GM12878 (cell line): ENCODE data around the gene KRTAP1-1. TPM values are rescaled to one million over a fixed set of nuclear protein-coding genes. Genes with fewer than 3 reads are reported as not detected.

Source experiments
- ATAC-seq: fragments of 200-7000 bp; cut with Tn5 transposase; 3 replicates; pipeline ENCODE4 v1.9.1; 2020; ENCODE audit warnings: mild to moderate bottlenecking, moderate library complexity
- BruUV-seq: library from RNA; stranded (reverse); fragments of 400-500 nt; replicated peaks from 2 replicates; lab custom pipeline; 2021; lab: Mats Ljungman, UMichigan
- CTCF ChIA-PET: fragments of 300-600 bp; sonication (Branson Sonifier 250); formaldehyde crosslinking; extraction: SDS; loops from one replicate; lab custom pipeline; 2021; ENCODE audit warnings: inconsistent platforms; lab: Yijun Ruan, JAX
- POLR2A ChIA-PET: fragments of 350-600 bp; formaldehyde crosslinking; extraction: SDS; loops from one replicate; lab custom pipeline; 2021; ENCODE audit warnings: inconsistent platforms; lab: Charles Lee
- RAD21 ChIA-PET: fragments of 300-600 bp; sonication (Branson Sonifier 250); formaldehyde crosslinking; loops from one replicate; lab custom pipeline; 2023; ENCODE audit warnings: antibody characterized with exemption; ENCODE audit not compliant: unreplicated experiment; lab: Charles Lee
- SMC1A ChIA-PET: fragments of 300-600 bp; sonication (Branson Sonifier 250); formaldehyde crosslinking; loops from one replicate; lab custom pipeline; 2023; ENCODE audit not compliant: unreplicated experiment, uncharacterized antibody; lab: Charles Lee
- DNase-seq: peaks from one replicate; pipeline ENCODE4 v3.0.0-alpha.2; 2011; ENCODE audit warnings: low read depth, low spot score
- FAIRE-seq: peaks from 3 replicates; lab custom pipeline; 2011; peaks lifted over from hg19 to GRCh38; lab: Jason Lieb, UNC
- H2AFZ ChIP-seq: 2 replicates; pipeline ENCODE4 v1.6.0; 2011; ENCODE audit warnings: low read depth, low read length, control low read depth; ENCODE audit not compliant: control insufficient read depth
- H3K27ac ChIP-seq: 2 replicates; pipeline ENCODE4 v1.5.1; 2011; ENCODE audit warnings: control low read depth; ENCODE audit not compliant: control insufficient read depth, insufficient read depth
- H3K27me3 ChIP-seq, 2 experiments: replicated peaks in 1 of 2; 2 replicates each; pipeline versions ENCODE4 v1.6.0 to v1.6.1; 2011; ENCODE audit warnings: low read length in 1 of 2; ENCODE audit not compliant: control insufficient read depth in 2 of 2, insufficient read depth in 2 of 2
- H3K36me3 ChIP-seq, 2 experiments: 2 replicates each; pipeline ENCODE4 v1.5.1; 2011; ENCODE audit warnings: low read length in 1 of 2; ENCODE audit not compliant: control insufficient read depth in 2 of 2, insufficient read depth in 2 of 2
- H3K4me1 ChIP-seq: 2 replicates; pipeline ENCODE4 v1.6.1; 2011; ENCODE audit warnings: mild to moderate bottlenecking, low read length, moderate library complexity, mixed read lengths; ENCODE audit not compliant: control insufficient read depth, insufficient read depth
- H3K4me2 ChIP-seq: 2 replicates; pipeline ENCODE4 v1.6.0; 2011; ENCODE audit warnings: control low read depth; ENCODE audit not compliant: control insufficient read depth, insufficient read depth
- H3K4me3 ChIP-seq: fragments of 200-600 bp; sonication (generic); 2 replicates; pipeline ENCODE4 v1.5.1; 2016
- H3K79me2 ChIP-seq: 2 replicates; pipeline ENCODE4 v1.6.0; 2011; ENCODE audit warnings: low read length; ENCODE audit not compliant: control insufficient read depth, insufficient read depth
- H3K9ac ChIP-seq: 2 replicates; pipeline ENCODE4 v1.8.0; 2011; ENCODE audit warnings: low read length, control low read depth, mixed read lengths; ENCODE audit not compliant: control insufficient read depth, insufficient read depth
- H3K9me3 ChIP-seq: replicated peaks from 3 replicates; pipeline ENCODE4 v1.5.1; 2011; ENCODE audit warnings: mild to moderate bottlenecking, low read length; ENCODE audit not compliant: control insufficient read depth, insufficient read depth
- H4K20me1 ChIP-seq: 2 replicates; pipeline ENCODE4 v1.6.0; 2011; ENCODE audit not compliant: control insufficient read depth, insufficient read depth
- ASH2L ChIP-seq: fragments of 300-600, 200-600 bp; sonication (generic); IDR thresholded peaks from 2 replicates; pipeline ENCODE4 v1.6.1; 2017; ENCODE audit warnings: low read depth, mild to moderate bottlenecking, borderline replicate concordance
- ATF7 ChIP-seq: fragments of 450-650 bp; IDR thresholded peaks from 2 replicates; pipeline ENCODE4 v1.6.1; 2016; ENCODE audit warnings: low read depth, mild to moderate bottlenecking
- MEF2B ChIP-seq: fragments of 450-650 bp; IDR thresholded peaks from 2 replicates; pipeline ENCODE4 v1.6.1; 2018; ENCODE audit warnings: mild to moderate bottlenecking, moderate library complexity; ENCODE audit not compliant: partially characterized antibody, poor library complexity, severe bottlenecking
- NR2C1 ChIP-seq: fragments of 450-650 bp; IDR thresholded peaks from 2 replicates; pipeline ENCODE4 v1.6.1; 2017; ENCODE audit warnings: antibody characterized with exemption, mild to moderate bottlenecking, moderate library complexity
- NR2F1 ChIP-seq: fragments of 450-650 bp; conservative IDR thresholded peaks from 2 replicates; pipeline ENCODE4 v1.6.1; 2017; ENCODE audit warnings: mild to moderate bottlenecking
- POLR2AphosphoS5 ChIP-seq: IDR thresholded peaks from 2 replicates; pipeline ENCODE4 v1.6.1; 2011; ENCODE audit warnings: mild to moderate bottlenecking, low read length, inconsistent platforms
- PRDM15 ChIP-seq: fragments of 450-650 bp; formaldehyde crosslinking; IDR thresholded peaks from 2 replicates; pipeline ENCODE4 v1.4.0; 2020; ENCODE audit warnings: mild to moderate bottlenecking, moderate library complexity
- RCOR1 ChIP-seq: conservative IDR thresholded peaks from 2 replicates; pipeline ENCODE4 v1.6.1; 2012; ENCODE audit warnings: low read depth, low read length, improper control_type of control experiment
- SIN3A ChIP-seq: IDR thresholded peaks from 2 replicates; pipeline ENCODE4 v1.6.1; 2012; ENCODE audit warnings: low read depth, low read length, improper control_type of control experiment
- TARDBP ChIP-seq: IDR thresholded peaks from 2 replicates; pipeline ENCODE4 v1.6.1; 2016; ENCODE audit warnings: borderline replicate concordance
- TBL1XR1 ChIP-seq: IDR thresholded peaks from 2 replicates; pipeline ENCODE4 v1.6.1; 2012; ENCODE audit warnings: low read depth, low read length, improper control_type of control experiment
- YY1 ChIP-seq: IDR thresholded peaks from 2 replicates; pipeline ENCODE4 v1.6.1; 2011; ENCODE audit warnings: low read depth, mild to moderate bottlenecking, low read length
- ZBTB40 ChIP-seq: fragments of 450-650 bp; IDR thresholded peaks from 2 replicates; pipeline ENCODE4 v1.6.1; 2016; ENCODE audit warnings: mild to moderate bottlenecking, moderate library complexity, borderline replicate concordance
- ZSCAN29 ChIP-seq: fragments of 450-650 bp; IDR thresholded peaks from 2 replicates; pipeline ENCODE4 v1.6.1; 2017; ENCODE audit warnings: mild to moderate bottlenecking, moderate library complexity
- WGBS: methylation state at CpG from one replicate; pipeline ENCODE4 v1.1.6; 2016; ENCODE audit warnings: low lambda C conversion rate; ENCODE audit not compliant: insufficient replicate concordance, insufficient coverage; ENCODE audit errors: missing lambda C conversion rate; 5-methylcytosine and 5-hydroxymethylcytosine counted together
- in situ Hi-C: fragments of 300-500 bp; cut with MboI; formaldehyde crosslinking; loops from 9 replicates; pipeline ENCODE4 v1.14.3; 2018; ENCODE audit warnings: mixed read lengths
- intact Hi-C: fragments of 100-400 bp; cut with micrococcal nuclease; formaldehyde crosslinking; loops from one replicate; pipeline ENCODE4 v1.14.2; 2022; ENCODE audit not compliant: unreplicated experiment
- polyA plus RNA-seq, 11 experiments: library from polyadenylated mRNA; depleted of rRNA in 4 of 11; unstranded in 6 of 11; stranded (reverse) in 5 of 11; fragments of >200 nt; fragmentation: Nextera tagmentation in 4 of 11; fragmentation: Illumina TruSeq in 1 of 11; extraction: Ambion mirVana in 4 of 11; extraction: Trizol in 1 of 11; gene quantifications; 1 replicate in 1 of 11; 2 replicates in 10 of 11; pipeline versions ENCODE4 v1.2.1 to v1.2.3, GENCODE V29; 2011 to 2016; ENCODE audit warnings: inconsistent platforms in 2 of 11, missing spikeins in 2 of 11, low read depth in 1 of 11
- total RNA-seq, 4 experiments: library from RNA; depleted of rRNA in 3 of 4; stranded (reverse); fragments of >200 nt in 3 of 4; fragmentation: Illumina TruSeq in 1 of 4; extraction: Trizol in 1 of 4; gene quantifications; 2 replicates each; pipeline versions ENCODE4 v1.2.1 to v1.2.3, GENCODE V29; 2013 to 2021

The KRTAP1-1 gene
- total and polyA plus RNA-seq, 10 of the 15 experiments (the other 5 are each of a cell fraction or from before 2014, with no cell fraction given), result not detected

- no peak overlapping the region for H3K4me2 ChIP-seq
- no peak for ATAC-seq
- H3K36me3 ChIP-seq, result no peaks in the 10 kb centered on the region
- no peaks in the 10 kb centered on the region for H3K9me3 ChIP-seq
- no peak for FAIRE-seq
- no peak for DNase-seq
- no peaks in the 10 kb centered on the region for H3K79me2 ChIP-seq
- ChIA-PET SMC1A (no interaction called here), POLR2A (no interaction called here), RAD21 (no interaction called here), CTCF (interaction anchor here (0.6 kb wide), 1 partner anchor 635 kb away, joined by 3 read pairs; no protein-coding TSS in a partner anchor)
- H3K9ac ChIP-seq, result no peak overlapping the region
- no peaks in the 10 kb centered on the region for H3K4me1 ChIP-seq
- intact Hi-C loops, result no loop called here
- H4K20me1 ChIP-seq, result no peaks in the 10 kb centered on the region
- 21% methylated on average over 3 of the region's 3 CpGs for WGBS
- no TSS peak for BruUV-seq
- TF ChIP-seq NR2F1, result no peak
- TF ChIP-seq POLR2AphosphoS5, result no peak
- TF ChIP-seq ASH2L, result no peak
- TF ChIP-seq MEF2B, result no peak
- no peak for TF ChIP-seq ATF7
- TF ChIP-seq NR2C1, result no peak
- no peak for TF ChIP-seq RCOR1
- TF ChIP-seq TARDBP, result no peak
- TF ChIP-seq PRDM15 (CRISPR knock-in tag), result no peak
- no peak for TF ChIP-seq ZBTB40
- no peak for TF ChIP-seq TBL1XR1
- TF ChIP-seq YY1, result no peak
- no peak for TF ChIP-seq ZSCAN29
- no peak for TF ChIP-seq SIN3A
- no peak overlapping the region for H3K4me3 ChIP-seq
- no peak overlapping the region for H2AFZ ChIP-seq
- H3K27ac ChIP-seq, result no peak overlapping the region
- H3K27me3 ChIP-seq, result peaks cover 0 to 3% of the 10 kb centered on the region in 2 experiments; a peak in 2 of 4 replicates
- in situ Hi-C loops, result no loop called here
These were observed 28.1 kb downstream of the KRTAP1-1 start for GRCh38 chr17:41013181-41013580.
